HG03280 (cell line): ENCODE results near the gene ELF5.

ENCODE experiments used
- ATAC-seq: cut with Tn5 transposase; IDR thresholded peaks from one replicate; pipeline ENCODE4 v1.9.1; 2021; ENCODE audit warnings: mild to moderate bottlenecking, moderate library complexity; ENCODE audit not compliant: unreplicated experiment

ELF5 gene

DNA sequence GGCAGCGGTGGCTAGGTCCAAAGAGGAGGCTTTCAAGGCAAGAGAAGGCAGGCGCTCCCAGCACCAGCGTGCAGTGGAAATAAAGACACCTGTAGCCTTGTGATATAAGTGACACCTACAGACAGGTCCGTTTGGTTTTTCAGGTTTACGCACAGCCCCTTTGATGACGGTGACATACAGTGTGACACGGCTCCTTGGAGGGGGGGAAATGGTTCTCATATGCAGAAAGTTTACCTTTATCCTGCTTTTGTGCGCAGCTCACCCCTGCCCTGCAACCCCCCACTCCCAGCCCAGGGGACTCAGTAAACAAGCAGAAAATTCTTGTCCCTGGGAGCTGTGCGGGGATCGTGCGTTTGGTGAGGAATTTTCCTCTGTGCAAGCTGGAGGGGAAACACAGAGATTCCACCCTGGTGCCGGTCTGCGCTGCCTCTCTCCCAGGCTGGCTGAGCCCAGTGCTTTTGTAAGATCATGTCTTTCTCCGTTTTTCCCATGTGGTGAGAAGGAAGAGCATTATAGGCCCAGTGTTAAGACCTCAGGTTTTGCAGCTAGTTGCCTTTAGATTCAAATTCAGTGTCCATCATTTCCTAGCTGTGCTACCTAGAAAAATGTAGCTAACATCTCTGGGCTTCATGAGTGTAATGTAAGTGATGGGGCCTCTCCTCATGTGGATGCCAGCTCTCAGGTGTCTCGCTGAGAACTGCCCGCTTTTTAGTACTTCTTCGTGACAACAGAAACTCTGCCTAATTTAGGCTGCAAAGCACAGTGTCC, at the start of gene ELF5:
Gene ELF5 (minus strand): TSS at position 113 of the 768 bp plus-strand sequence. CDS start 8,045 bp downstream, outside the sequence.
- no peak for ATAC-seq

DNA sequence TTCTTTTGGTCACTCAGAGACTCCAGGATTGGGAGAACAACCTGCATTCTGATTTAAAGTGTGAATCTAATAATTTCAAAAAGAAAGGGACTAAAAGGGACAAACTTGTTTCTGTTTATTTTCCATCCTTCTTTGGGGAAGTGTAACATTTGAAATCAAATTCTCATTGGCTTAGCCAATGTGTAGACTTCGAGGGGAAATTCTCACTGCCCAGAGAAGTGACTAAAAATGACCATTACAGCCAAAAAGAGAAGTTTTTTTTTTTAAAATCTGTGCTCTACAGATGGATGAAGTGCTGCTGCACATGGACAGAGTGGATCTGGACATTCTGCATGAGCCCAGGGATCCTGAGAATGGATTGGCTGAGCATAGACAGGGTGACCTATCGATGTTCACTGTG, 49.4 kb upstream of the ELF5 start:
- no peak for ATAC-seq

DNA sequence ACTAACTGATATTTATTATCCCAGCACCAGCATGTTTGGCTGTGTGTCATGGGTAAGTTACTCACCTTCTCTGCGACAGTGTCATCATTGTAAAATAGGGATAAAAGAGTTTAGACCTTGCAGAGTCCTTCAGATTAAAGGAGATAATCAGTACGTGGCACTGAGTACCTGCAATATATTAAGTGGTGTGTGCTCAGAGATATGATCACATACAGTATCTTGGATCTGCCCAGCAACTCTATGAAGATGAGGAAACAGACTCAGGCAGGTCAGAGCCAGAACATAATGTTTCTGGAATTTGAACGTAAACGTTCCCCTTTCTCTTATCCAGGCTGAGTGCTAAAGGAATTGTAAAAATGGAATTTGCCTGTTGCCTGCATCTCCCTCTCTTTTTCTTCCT, 46.9 kb upstream of the ELF5 start:
- ATAC-seq: no peak

DNA sequence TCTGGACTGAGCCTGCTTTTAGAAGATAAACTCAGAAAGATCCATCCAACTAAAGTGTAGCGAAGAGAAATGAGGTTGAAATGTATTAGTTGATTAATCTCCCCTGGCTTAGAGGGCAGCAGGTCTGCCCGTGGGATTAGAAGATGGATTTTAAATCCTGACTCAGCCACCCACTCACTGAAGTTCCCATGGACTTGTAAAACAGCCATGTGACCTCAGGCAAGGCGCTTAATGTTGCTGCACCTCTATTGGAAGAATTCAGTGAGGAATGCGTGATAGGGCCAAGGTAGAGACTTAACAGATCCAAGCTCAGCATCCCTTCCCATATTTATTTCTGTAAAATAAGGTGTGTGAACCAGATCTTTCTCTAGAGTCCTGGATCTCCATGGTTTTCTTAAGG, 45.1 kb upstream of the ELF5 start:
- ATAC-seq: no peak

DNA sequence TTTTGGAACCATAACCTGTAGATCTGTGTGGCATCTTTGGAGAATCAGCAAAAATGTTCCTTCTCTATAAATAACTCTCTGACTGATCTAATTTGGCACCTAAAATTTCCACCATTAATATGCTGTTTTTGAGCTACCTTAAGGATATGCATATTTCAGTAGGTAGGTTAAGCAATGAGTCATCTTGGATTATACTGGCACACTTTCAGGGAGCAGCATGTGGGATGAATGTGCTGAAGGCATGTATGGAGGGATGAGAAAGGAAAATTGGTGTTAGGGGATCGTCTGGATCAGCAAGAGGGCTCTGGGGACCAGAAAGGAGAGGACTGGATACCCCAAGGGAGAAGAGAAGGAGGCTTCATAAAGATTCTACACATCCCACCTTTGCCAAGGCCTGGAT, 44.6 kb upstream of the ELF5 start:
- ATAC-seq: no peak

DNA sequence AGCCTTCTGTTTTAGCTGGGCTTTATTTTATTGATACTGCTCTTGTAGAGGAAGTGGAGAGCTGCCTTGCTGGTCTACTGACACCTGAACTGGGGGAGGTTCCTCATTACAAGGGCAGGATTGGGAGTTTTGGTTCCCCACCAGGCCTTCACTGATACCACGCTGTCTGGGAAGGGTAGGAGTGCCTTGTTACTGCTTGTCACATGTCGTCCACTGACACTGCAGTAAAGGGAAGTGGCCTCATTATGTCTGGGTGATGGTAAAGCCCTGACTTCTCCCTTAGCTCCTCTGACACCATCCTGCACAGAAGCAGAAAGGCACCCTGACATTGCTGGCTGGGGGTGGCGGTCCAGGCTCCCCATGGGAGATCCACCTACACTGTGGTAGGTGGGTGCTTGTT, 38.7 kb upstream of the ELF5 start:
- no peak for ATAC-seq

DNA sequence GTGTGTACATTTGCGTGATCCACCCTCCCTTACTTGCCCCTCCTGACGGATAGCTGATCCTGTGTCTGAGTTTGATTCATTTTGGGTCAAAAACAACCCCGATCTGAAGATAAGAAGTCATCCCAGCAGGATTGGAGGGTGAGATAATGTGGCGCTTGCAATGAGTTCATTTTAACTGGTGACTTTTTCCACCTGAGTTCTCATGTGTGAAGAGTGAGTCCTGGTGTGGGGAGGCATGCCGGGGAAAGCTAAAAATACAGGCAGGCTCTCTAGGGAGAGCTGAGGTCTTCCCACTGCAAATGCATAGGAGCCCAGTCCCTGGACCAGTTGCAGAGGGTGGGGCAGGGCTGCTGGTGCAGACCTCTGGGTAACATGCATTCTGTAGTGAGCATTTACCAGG, 35.7 kb upstream of the ELF5 start:
- ATAC-seq: no peak

DNA sequence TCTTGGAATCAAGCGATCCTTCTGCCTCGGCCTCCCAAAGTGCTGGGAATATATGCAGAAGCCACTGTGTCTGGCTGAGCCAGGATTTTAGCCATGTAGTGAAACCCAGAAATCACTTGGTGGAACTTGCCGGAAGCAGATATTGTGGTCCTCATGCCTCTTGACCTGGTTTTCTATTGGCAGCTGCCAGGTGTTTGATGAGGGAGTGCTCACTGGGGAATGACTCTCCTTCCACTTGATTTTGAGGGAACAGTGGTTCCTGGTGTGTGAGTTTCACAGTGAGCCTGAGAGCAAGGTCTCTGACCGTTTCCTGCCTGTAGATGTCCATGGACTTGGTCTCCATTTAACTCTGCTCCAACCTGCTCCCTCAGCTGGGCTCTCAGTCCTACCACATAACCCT, 34.7 kb upstream of the ELF5 start:
- ATAC-seq: no peak

DNA sequence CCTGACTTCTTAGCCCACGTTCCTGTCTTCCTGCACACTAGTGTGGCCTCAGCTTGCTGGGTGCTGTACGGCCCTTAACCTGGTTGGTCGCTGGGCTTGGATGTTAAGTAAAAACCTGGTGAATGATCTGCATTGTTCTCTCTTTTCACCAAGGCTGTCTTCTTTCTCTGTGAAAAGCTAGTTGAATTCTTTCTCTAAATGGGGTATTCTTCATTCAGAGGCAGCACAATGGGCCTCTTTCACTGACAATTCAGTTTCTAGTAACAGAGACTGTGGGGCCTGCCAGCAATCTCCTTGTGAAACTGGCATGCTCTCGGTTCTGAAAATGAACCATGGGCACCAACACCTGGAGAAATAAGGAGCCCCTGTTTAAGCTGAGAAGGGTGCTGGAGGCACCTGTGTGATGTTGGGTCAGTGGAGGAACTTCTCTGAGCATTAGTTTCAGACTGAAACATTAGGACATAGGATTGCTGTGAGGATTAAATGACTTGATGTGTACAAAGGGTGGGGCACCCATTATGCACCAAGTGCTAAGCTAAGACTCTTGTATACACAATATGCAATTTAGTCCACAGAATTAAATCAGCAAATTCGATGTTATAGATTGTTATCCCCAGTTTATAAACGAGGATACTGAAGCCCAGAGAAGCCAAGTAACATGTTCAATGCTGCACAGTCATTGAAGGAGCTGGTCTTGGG, 33.1 kb upstream of the ELF5 start:
- no peak for ATAC-seq

DNA sequence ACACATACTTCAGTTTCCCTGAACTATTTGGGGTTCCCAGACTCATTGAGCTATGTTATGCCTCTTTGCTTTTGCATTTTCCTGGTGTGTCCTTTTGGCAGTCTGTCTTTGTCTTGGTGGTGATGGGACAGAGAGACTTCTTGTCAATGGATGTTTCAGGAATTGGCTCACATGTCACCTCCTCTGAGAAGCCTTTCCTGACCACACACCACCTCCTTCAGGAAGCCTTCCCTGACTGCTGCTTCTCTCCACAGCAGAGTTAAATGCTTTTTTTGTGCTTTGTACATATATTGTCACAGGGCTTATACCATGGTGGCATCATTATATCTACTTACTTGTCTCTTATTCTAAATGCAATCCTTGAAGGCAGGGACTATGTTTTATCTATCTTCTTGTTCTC, 28.5 kb upstream of the ELF5 start:
- ATAC-seq: no peak

DNA sequence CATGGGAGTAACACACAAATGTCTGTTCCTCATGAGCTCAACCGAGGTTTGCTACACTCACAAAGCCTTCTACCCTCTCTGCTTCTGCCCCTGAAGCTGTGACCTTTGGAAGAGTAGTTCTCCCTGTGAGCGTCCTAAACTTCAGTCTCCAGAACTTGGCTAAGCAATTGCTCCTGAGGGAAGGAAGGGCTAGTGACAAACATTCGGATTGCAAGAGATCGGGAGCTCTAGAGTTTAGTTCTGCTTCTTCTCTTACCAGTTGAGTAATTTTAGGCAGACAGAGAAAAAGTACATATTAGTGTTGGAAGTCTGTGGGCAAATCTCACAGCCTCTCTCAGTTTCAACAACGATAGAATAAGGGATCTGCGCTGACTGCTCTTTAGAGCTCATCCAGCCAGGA, 27.3 kb upstream of the ELF5 start:
- ATAC-seq: no peak

DNA sequence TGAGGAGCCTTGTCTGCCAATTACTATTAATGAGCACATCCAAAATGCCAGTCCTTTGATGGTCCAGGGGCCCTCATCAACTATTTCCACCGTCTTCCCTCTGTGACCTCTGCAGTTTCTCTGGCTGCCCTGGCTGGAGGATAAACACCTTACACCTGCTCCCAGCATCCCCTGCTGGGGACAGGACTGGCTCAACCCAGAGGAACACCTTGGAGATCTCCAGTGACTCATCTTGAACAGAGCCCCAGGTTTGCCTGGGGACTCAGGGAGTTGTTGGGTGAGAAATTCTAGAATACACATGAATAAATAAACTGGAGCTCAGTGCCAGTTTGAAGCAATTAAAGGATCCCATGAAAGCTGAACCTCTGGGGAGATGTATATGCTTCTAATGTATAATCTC, 24.0 kb upstream of the ELF5 start:
- no peak for ATAC-seq

DNA sequence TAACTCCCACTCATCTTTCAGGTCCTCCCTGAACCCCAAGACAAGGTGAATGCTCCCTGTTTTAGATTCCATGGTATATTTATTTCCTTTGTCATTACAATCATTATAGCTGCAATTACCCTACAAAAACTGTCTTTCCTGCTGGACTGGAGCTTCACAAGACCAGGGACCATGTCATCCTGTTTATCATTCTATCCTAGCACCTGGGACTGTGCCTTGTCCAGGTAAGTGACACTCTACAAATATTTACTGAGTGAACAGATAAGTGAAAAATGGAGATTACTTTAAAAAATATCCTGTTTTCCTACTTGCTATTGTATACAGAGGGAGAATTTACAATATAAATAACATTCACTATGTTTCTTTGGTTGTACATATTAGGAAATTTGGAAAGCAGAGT, 22.5 kb upstream of the ELF5 start:
- ATAC-seq: no peak

DNA sequence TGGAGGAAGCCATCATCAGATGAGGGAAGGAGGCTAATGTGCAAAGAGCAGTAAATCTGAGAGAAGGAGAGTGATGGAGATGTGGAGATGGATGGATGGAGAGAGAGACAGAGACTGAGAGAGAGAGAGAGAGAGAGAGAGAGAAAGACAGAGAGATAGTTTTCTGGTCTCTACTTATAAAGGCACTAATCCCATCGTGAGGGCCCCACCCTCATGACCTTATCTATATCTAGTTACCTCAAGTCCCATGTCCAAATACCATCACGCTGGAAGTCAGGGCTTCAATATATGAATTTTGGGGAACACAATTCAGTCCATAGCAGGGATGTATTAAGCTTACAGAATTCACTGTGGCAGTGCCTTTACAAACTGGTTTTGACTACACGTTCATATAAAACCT, 21.2 kb upstream of the ELF5 start:
- no peak for ATAC-seq

DNA sequence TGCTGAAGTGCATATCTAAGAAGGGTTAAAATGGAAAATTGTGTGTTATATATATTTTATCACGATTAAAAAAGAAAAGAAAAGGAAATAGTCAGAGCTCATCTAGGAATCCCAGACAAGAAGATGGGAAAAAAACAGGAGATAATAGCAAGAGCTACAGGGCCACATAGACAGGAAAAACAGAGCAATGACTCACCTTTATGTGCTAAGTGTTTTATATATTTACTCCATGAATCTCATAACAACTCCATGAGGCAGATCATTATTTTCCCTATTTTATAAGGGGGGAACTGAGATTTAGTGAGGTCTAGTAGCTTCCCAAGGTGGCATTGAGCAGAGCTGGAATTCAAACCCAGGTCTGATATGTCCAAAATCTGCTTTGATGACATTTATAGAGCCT, 18.1 kb upstream of the ELF5 start:
- no peak for ATAC-seq

DNA sequence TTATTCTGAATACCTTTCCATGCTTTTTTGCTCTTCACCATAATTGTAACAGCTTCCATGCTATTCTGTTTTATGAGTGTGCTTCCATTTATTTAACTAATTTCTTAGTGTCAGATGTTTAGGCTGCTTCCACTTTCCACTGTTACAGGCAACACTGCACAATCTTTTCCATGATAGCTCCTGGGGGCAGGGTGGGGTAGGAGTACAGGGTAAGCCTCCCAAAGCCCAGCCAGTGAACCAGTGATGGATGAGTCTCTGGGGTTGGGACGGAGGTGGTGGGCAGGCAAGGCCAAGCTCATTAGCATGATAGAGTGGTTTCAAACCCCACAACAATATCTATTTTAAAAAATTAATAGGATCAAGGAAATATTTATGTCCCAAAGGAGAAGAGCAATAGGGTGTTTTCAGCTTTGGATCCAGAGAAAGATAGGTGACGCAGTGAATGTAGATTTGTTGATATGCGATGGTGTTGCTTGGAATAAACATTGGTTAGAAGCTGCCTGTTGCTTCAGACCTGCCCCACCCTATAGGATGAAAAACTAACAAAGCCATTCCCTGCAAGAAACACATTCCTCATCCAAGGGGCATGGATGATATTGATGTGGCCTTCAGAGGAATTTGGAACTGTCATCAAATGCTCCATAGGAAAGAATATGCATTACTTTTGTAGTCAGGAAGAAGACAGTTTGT, 17.1 kb upstream of the ELF5 start:
- no peak for ATAC-seq

DNA sequence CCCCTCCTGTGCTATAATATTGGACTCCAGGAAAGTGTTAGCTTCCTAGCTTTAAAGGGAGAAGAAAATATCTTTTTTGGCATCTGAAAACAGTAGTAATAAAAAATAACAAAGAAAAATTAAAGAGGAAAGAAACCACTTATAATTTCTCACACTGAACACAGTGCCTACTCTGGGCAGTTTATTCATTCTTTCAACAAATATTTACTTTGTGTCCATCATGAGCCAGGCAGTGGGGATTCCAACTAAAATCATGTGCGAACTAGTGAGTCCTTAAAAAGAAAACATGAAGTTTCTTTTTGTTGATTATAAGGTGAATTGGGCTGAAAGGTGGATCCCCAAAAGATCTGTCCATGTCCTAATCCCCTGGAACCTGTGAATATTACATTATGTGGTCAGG, 16.0 kb upstream of the ELF5 start:
- ATAC-seq: no peak

DNA sequence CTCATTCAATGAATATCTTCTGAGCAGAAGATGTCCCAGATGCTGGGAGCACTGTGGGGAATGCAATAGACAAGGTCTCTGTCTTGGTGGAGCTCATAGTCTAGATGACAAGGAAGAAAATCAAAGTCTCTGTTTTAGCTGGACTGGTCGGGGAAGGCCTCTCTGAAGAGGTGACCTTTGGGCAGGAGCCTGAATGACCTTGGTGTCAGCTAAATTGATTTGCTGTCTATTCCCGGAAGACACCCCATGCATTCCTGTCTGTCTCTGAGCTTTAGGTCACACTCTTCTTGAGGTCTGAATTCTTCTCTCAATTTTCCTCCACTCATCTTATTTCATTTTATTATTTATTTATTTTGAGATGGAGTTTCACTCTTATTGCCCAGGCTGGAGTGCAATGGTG, 14.5 kb upstream of the ELF5 start:
- no peak for ATAC-seq

DNA sequence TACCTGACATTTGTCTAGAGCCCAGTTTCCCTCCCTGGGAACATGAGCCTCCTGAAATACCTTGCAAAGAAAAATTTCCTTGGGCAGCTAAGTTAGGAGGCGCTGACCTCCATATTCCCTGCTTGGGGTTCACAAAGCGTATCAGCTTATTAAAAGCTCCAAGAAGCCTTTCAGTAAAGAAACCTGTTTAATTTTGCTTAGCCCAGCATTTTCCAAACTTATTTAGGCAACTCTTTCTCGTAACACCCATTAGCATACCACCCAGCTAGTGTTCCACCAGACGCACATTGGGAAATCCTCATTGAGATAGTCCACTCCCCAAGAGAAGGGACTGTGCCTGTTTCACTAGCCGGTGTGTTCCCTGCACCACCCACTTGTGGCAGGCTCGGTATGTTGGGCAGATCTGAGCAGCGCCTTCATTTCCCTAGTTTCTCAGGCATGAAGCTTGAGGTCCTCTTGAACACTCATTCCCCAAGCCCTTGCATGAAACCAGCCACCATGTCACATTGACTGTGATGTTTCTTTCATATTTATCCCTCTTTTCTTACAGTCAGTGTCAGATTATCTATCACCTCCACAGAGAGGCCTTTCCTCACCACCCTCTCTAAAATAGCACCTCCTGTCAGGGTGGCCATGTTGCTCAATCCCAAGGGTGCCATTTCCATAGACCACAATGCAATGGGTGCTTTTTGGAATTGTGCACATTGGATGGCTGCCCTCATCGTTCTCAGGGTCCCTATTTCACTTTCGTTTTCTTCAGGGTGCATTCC, 12.5 kb upstream of the ELF5 start:
- ATAC-seq: no peak

DNA sequence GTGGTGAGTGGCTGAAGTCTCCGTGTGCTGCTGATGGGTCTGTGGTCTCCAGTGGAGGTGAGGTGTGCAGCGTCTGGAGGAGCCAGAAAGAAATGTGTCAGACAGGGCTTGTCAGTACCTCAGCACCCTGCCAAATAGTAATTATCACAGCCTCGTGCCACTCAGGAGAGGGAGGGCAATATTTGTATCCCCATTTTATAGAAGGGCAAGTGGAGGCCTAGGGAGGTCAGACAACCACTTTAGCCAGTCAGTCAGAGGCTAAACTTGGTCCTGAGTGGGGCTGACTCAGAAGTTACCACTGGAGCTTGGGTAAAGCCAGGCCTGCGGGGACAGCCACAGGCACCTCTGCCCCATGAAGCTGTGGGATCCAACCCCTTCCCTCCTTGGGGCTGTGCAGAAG, 11.5 kb upstream of the ELF5 start:
- no peak for ATAC-seq

DNA sequence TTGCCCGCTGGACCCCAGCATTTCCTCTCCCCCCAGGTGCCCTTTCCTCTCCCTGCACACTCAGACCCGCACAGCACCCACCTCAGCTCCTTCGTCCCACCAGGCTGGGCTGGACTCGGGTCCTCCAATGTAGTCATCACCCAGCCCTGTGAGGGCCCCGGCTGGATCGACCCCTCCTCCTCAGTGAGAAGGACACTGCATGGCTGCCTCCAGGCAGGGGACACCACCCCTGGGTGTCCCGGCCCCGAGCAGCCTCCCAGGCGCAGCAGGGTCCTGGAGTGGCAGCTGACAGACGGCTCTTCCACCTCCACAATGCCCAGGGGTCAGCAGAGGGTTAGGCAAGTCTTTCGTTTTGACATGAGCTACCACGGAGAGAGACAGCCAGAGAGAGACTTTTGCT, 11.1 kb upstream of the ELF5 start:
- ATAC-seq: no peak
